ENCODE data around the gene KCNRG.

Gene KCNRG

DNA sequence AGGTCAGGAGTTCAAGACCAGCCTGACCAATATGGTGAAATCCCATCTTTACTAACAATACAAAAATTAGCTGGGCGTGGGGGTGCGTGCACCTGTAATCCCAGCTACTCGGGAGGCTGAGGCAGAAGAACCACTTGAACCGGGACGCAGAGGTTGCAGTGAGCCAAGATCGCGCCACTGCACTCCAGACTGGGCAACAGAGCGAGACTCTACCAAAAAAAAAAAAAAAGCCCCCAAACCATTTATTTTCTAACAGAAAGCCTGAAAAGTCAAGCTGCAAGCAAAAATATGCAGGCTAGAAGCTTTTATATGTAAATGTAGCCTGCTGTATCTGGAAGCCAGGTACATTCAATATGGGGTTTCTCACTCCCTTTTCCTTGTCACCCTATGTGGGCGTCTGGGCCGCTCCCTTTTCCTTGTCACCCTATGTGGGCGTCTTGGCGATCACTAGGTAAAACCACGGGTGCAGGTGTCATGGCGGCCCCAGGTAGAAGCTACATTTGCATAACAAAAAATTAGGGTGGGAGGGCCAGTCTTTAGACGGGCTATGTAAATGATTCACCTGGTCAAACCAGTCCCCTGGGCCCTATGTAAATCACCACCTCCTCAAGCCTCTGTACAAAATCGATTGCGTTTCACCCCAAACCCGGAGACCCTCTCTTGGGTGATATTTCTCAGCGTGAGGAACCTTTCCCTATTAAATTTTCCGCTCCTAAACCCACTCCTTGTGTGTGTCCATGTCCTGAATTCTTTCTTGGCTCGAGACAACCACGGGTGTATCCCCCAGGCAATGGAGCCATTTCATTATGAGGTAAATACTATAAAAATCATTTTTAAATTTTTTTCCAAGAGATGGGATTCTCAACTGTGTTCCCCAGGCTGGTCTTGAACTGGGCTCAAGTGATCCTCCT, 16.3 kb upstream of the KCNRG start:
- Histone ChIP-seq H3K4me2 (ENCODE audit: low read length) (peak overlapping the region; percentile 80), H3K27ac (ENCODE audit: low read depth, low read length) (no peak overlapping the region), H3K9me3 (ENCODE audit: control insufficient read depth, insufficient read depth, low read length) (no peaks in the 10 kb centered on the region), H4K20me1 (ENCODE audit: control insufficient read depth, insufficient read depth, low read depth, low read length) (0 out of 2 replicates have a peak, but pooled peaks cover 2% of the 10 kb centered on the region), H3K79me2 (ENCODE audit: control insufficient read depth, low read length) (peaks cover 65% of the 10 kb centered on the region), H3K27me3 (ENCODE audit: control insufficient read depth, low read length) (no peaks in the 10 kb centered on the region), H3K4me3 (ENCODE audit: low read length) (peak overlapping the region; percentile 96), H3K4me1 (ENCODE audit: control insufficient read depth, low read length) (peaks cover 44% of the 10 kb centered on the region), H3K9me2 (replicated peaks; ENCODE audit: control insufficient read depth, low read length) (no peaks in the 10 kb centered on the region), H3F3A (ENCODE audit: control insufficient read depth, insufficient read depth) (peaks cover 4% of the 10 kb centered on the region; the same call in 1 of the 2 replicates), H3K36me3 (ENCODE audit: control insufficient read depth, low read length) (peaks cover 67% of the 10 kb centered on the region)
- TF ChIP-seq, protein P1, sequence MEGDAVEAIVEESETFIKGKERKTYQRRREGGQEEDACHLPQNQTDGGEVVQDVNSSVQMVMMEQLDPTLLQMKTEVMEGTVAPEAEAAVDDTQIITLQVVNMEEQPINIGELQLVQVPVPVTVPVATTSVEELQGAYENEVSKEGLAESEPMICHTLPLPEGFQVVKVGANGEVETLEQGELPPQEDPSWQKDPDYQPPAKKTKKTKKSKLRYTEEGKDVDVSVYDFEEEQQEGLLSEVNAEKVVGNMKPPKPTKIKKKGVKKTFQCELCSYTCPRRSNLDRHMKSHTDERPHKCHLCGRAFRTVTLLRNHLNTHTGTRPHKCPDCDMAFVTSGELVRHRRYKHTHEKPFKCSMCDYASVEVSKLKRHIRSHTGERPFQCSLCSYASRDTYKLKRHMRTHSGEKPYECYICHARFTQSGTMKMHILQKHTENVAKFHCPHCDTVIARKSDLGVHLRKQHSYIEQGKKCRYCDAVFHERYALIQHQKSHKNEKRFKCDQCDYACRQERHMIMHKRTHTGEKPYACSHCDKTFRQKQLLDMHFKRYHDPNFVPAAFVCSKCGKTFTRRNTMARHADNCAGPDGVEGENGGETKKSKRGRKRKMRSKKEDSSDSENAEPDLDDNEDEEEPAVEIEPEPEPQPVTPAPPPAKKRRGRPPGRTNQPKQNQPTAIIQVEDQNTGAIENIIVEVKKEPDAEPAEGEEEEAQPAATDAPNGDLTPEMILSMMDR (IDR thresholded peaks at IDR 0.05; ENCODE audit: low read depth, low read length, poor library complexity, severe bottlenecking), result no peak
- TF ChIP-seq EZH2phosphoT487 (IDR thresholded peaks at IDR 0.05; ENCODE audit: borderline replicate concordance, low read length), result no peak

DNA sequence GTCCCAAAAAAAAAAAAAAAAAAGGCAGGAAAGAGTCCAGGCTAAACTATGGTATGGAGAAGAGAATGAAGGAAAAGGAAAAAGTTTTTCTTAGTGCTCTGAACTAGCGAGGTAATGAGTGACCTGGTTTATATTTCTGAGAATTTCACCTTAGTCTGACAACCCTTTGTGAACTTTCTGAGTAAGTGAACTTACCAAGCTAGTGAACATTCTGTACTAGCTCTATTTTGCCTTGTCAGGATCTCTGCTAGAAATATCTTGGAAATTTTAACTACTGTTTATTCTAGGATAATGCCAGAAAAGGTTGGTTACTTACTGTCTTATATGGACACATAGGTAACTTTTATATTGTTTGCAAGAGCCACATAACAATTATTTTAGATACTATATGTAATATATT, 14.0 kb upstream of the KCNRG start:
- Histone ChIP-seq H3K27me3 (ENCODE audit: control insufficient read depth, low read length) (no peaks in the 10 kb centered on the region), H3K36me3 (ENCODE audit: control insufficient read depth, low read length) (peaks cover 85% of the 10 kb centered on the region), H3F3A (ENCODE audit: control insufficient read depth, insufficient read depth) (peaks cover 4% of the 10 kb centered on the region; the same call in 1 of the 2 replicates), H3K4me3 (ENCODE audit: low read length) (no peak overlapping the region), H3K27ac (ENCODE audit: low read depth, low read length) (no peak overlapping the region), H3K79me2 (ENCODE audit: control insufficient read depth, low read length) (peaks cover 88% of the 10 kb centered on the region), H3K4me1 (ENCODE audit: control insufficient read depth, low read length) (peaks cover 33% of the 10 kb centered on the region), H4K20me1 (ENCODE audit: control insufficient read depth, insufficient read depth, low read depth, low read length) (0 out of 2 replicates have a peak, but pooled peaks cover 2% of the 10 kb centered on the region), H3K9me3 (ENCODE audit: control insufficient read depth, insufficient read depth, low read length) (no peaks in the 10 kb centered on the region), H3K4me2 (ENCODE audit: low read length) (peak overlapping the region; percentile 17; the same call in 1 of the 2 replicates), H3K9me2 (replicated peaks; ENCODE audit: control insufficient read depth, low read length) (no peaks in the 10 kb centered on the region)
- TF ChIP-seq, protein P1 (IDR thresholded peaks at IDR 0.05; ENCODE audit: low read depth, low read length, poor library complexity, severe bottlenecking), result no peak
- no peak for TF ChIP-seq EZH2phosphoT487 (IDR thresholded peaks at IDR 0.05; ENCODE audit: borderline replicate concordance, low read length)

DNA sequence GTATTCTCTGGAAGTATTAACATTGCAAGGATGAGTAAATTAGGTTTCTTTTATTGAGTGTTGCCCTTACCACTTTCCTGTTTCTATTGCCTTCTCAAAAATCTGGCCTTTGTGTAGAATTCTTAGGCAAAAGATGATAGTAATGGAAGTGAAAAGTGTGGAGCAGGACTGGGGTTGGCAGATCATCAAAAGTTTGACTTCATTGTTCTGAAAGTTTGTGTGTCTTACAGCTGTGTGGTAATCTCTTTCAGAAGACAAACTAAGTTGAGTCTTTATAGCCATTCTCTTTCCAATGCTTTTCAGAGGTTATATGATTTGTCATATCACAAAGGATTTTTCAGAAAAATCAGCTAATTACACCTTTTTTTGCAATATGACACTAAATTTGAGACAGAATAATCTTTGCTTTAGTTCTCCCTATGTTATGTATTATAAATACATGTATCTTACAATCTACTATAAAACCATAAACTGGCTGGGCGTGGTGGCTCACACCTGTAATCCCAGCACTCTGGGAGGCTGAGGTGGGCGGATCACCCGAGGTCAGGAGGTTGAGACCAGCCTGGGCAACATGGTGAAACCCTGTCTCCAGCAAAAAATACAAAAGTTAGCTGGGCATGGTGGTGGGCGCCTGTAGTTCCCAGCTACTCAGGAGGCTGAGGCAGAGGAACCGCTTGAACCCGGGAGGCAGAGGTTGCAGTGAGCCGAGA, 8.7 kb upstream of the KCNRG start:
- Histone ChIP-seq H4K20me1 (ENCODE audit: control insufficient read depth, insufficient read depth, low read depth, low read length) (no peaks in the 10 kb centered on the region), H3K4me1 (ENCODE audit: control insufficient read depth, low read length) (peaks cover 6% of the 10 kb centered on the region; the same call in 1 of the 2 replicates), H3K27me3 (ENCODE audit: control insufficient read depth, low read length) (no peaks in the 10 kb centered on the region), H3K4me3 (ENCODE audit: low read length) (no peak overlapping the region), H3K27ac (ENCODE audit: low read depth, low read length) (no peak overlapping the region), H3K9me3 (ENCODE audit: control insufficient read depth, insufficient read depth, low read length) (no peaks in the 10 kb centered on the region), H3F3A (ENCODE audit: control insufficient read depth, insufficient read depth) (peaks cover 17% of the 10 kb centered on the region; the same call in 1 of the 2 replicates), H3K9me2 (replicated peaks; ENCODE audit: control insufficient read depth, low read length) (no peaks in the 10 kb centered on the region), H3K36me3 (ENCODE audit: control insufficient read depth, low read length) (peaks cover 70% of the 10 kb centered on the region), H3K79me2 (ENCODE audit: control insufficient read depth, low read length) (peaks cover 87% of the 10 kb centered on the region), H3K4me2 (ENCODE audit: low read length) (no peak overlapping the region)
- TF ChIP-seq, protein P1 (IDR thresholded peaks at IDR 0.05; ENCODE audit: low read depth, low read length, poor library complexity, severe bottlenecking), result no peak
- TF ChIP-seq EZH2phosphoT487 (IDR thresholded peaks at IDR 0.05; ENCODE audit: borderline replicate concordance, low read length), result no peak
